Measurements from ENCODE around the gene MAP3K5. TPM values are rescaled to one million over a fixed set of nuclear protein-coding genes. Genes with fewer than 3 reads are reported as not detected.

The MAP3K5 gene
- total RNA-seq, 1 experiment from 2014 or later = 2.1 TPM

DNA sequence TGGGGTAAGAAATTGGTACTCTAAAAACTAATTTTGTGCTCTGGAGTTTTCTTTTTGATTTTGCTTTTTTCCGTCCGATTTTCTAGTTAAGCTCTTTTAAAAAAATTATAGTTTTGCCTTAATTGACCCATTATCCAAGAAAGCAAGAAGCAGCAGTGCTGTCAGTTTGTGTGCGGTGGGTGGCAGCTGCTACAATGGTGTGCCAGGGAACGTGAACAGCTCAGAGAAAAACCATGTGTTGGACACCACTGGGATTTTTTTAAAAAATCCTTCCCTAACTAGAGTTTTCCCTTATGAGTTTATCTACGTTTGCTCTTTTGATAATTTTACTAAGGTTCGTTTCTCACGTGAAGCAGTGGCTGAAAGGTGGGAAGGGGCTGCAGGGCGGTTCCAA is 8.0 kb downstream of the MAP3K5 start:
- H3K27me3 Mint-ChIP-seq (ENCODE audit: insufficient read depth, unreplicated experiment) = no peaks in the 10 kb centered on the region
- Histone ChIP-seq H3K36me3 (ENCODE audit: control insufficient read depth, insufficient read depth, low read length) (no peaks in the 10 kb centered on the region), H3K4me1 (no peaks in the 10 kb centered on the region), H3K4me3 (ENCODE audit: low read depth, low read length) (no peak overlapping the region), H3K27me3 (replicated peaks; ENCODE audit: control insufficient read depth, insufficient read depth, low read length) (no peaks in the 10 kb centered on the region), H3K9me3 (no peaks in the 10 kb centered on the region)
- H3K27ac Mint-ChIP-seq (ENCODE audit: unreplicated experiment) = no peak overlapping the region
- H3K36me3 Mint-ChIP-seq (ENCODE audit: insufficient read depth, unreplicated experiment) = no peaks in the 10 kb centered on the region
- no TSS peak for BruUV-seq (replicated peaks)
- ChIA-PET CTCF (no interaction called here), POLR2A (no interaction called here)
- intact Hi-C loops (cut with micrococcal nuclease; ENCODE audit: unreplicated experiment) = no loop called here
- no peak overlapping the region for H3K4me3 Mint-ChIP-seq (ENCODE audit: unreplicated experiment)
- DNase-seq = no peak
- H3K4me1 Mint-ChIP-seq (ENCODE audit: low read depth, unreplicated experiment) = no peaks in the 10 kb centered on the region
- no peaks in the 10 kb centered on the region for H3K9me3 Mint-ChIP-seq (ENCODE audit: unreplicated experiment)
- TF ChIP-seq, protein P1, sequence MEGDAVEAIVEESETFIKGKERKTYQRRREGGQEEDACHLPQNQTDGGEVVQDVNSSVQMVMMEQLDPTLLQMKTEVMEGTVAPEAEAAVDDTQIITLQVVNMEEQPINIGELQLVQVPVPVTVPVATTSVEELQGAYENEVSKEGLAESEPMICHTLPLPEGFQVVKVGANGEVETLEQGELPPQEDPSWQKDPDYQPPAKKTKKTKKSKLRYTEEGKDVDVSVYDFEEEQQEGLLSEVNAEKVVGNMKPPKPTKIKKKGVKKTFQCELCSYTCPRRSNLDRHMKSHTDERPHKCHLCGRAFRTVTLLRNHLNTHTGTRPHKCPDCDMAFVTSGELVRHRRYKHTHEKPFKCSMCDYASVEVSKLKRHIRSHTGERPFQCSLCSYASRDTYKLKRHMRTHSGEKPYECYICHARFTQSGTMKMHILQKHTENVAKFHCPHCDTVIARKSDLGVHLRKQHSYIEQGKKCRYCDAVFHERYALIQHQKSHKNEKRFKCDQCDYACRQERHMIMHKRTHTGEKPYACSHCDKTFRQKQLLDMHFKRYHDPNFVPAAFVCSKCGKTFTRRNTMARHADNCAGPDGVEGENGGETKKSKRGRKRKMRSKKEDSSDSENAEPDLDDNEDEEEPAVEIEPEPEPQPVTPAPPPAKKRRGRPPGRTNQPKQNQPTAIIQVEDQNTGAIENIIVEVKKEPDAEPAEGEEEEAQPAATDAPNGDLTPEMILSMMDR (IDR thresholded peaks at IDR 0.05; ENCODE audit: insufficient read depth in 1 of 2, low read depth in 1 of 2, low read length in 1 of 2, severe bottlenecking in 1 of 2, unreplicated experiment in 1 of 2) = no peak

DNA sequence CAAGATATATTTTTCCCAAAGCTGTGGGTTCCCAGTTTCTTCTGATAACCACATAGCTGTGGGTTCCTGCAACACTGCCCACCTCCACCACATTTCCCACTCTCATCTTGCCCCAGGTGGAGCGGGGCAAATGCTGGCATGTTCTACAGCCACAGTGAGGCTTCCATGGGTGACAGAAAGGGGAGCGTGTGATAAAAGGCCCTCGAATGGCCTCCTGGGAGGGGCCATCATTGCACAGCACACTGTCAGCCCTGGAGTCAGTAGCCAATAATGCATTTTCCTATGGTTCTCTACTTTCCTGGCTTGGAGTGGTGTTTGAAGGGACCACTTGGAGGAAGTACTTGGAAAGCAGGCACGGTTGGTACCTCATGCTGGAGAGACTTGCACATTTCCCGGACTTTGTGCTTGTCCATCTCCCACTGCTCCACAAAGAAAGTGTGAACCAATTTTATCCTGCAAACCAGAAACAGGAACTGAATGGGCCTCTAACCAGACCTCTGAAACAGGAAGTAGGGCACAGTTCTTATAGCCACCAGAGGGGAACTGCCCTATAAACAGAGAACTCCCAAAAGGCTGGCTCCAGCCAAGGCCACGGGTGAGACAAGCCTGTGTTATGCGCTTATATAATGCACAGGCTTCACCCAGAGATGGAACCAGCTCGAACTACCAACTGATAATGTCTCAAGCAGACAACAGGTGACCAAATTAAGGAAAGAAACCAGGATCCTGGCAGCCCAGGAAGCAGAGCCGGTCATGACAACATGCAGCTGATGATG is 8.6 kb downstream of the MAP3K5 start:
- intact Hi-C loops (cut with micrococcal nuclease; ENCODE audit: unreplicated experiment) = no loop called here
- no TSS peak for BruUV-seq (replicated peaks)

DNA sequence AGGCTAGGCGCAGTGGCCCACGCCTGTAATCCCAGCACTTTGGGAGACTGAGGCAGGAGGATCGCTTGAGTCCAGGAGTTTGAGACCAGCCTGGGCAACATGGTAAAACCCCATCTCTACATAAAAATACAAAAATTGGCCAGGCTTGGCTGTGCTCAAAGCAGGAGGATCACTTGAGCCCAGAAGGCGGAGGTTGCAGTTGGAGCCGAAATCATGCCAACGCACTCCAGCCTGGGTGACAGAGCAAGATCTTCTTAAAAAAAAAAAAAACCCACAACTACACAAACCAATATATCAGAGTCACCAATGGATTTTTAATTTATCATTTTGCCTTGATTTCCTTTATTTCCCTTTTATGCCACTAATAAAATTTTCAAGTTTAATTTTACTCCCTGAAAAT is 9.3 kb downstream of the MAP3K5 start:
- H3K36me3 Mint-ChIP-seq (ENCODE audit: insufficient read depth, unreplicated experiment) = no peaks in the 10 kb centered on the region
- Histone ChIP-seq H3K9me3 (no peaks in the 10 kb centered on the region), H3K4me1 (no peaks in the 10 kb centered on the region), H3K36me3 (ENCODE audit: control insufficient read depth, insufficient read depth, low read length) (no peaks in the 10 kb centered on the region), H3K27me3 (replicated peaks; ENCODE audit: control insufficient read depth, insufficient read depth, low read length) (no peaks in the 10 kb centered on the region), H3K4me3 (ENCODE audit: low read depth, low read length) (no peak overlapping the region)
- no TSS peak for BruUV-seq (replicated peaks)
- ChIA-PET CTCF (no interaction called here), POLR2A (no interaction called here)
- no peak overlapping the region for H3K27ac Mint-ChIP-seq (ENCODE audit: unreplicated experiment)
- H3K4me3 Mint-ChIP-seq (ENCODE audit: unreplicated experiment) = no peak overlapping the region
- H3K9me3 Mint-ChIP-seq (ENCODE audit: unreplicated experiment) = no peaks in the 10 kb centered on the region
- no peaks in the 10 kb centered on the region for H3K27me3 Mint-ChIP-seq (ENCODE audit: insufficient read depth, unreplicated experiment)
- TF ChIP-seq, protein P1 (IDR thresholded peaks at IDR 0.05; ENCODE audit: insufficient read depth in 1 of 2, low read depth in 1 of 2, low read length in 1 of 2, severe bottlenecking in 1 of 2, unreplicated experiment in 1 of 2) = no peak
- no peaks in the 10 kb centered on the region for H3K4me1 Mint-ChIP-seq (ENCODE audit: low read depth, unreplicated experiment)
- DNase-seq = no peak
- intact Hi-C loops (cut with micrococcal nuclease; ENCODE audit: unreplicated experiment) = no loop called here

More for the DNA sequence above, 8.6 kb downstream of the MAP3K5 start:
- H3K4me1 Mint-ChIP-seq (ENCODE audit: low read depth, unreplicated experiment) = no peaks in the 10 kb centered on the region
- no peaks in the 10 kb centered on the region for H3K4me1 ChIP-seq
- no peaks in the 10 kb centered on the region for H3K36me3 Mint-ChIP-seq (ENCODE audit: insufficient read depth, unreplicated experiment)
- H3K36me3 ChIP-seq (ENCODE audit: control insufficient read depth, insufficient read depth, low read length) = no peaks in the 10 kb centered on the region
- CTCF ChIA-PET = no interaction called here
- no peaks in the 10 kb centered on the region for H3K9me3 Mint-ChIP-seq (ENCODE audit: unreplicated experiment)
- H3K27me3 ChIP-seq (replicated peaks; ENCODE audit: control insufficient read depth, insufficient read depth, low read length) = no peaks in the 10 kb centered on the region
- no peak overlapping the region for H3K27ac Mint-ChIP-seq (ENCODE audit: unreplicated experiment)
- H3K27me3 Mint-ChIP-seq (ENCODE audit: insufficient read depth, unreplicated experiment) = no peaks in the 10 kb centered on the region
- POLR2A ChIA-PET = no interaction called here
- no peak overlapping the region for H3K4me3 Mint-ChIP-seq (ENCODE audit: unreplicated experiment)
- no peak overlapping the region for H3K4me3 ChIP-seq (ENCODE audit: low read depth, low read length)
- no peaks in the 10 kb centered on the region for H3K9me3 ChIP-seq
- no peak for DNase-seq
- TF ChIP-seq, protein P1 (IDR thresholded peaks at IDR 0.05; ENCODE audit: insufficient read depth in 1 of 2, low read depth in 1 of 2, low read length in 1 of 2, severe bottlenecking in 1 of 2, unreplicated experiment in 1 of 2) = no peak
